NCI-H748 (cell line): ENCODE measurements around the gene TOMM40.
"Not testable (repeated sequence)": the region's sequence is repeated elsewhere in the genome, so short reads cannot be mapped to it uniquely, and the experiment has no call there.

Experiments
- DNase-seq: peaks from one replicate; lab custom pipeline; 2025; ENCODE audit not compliant: unreplicated experiment; lab: John Stamatoyannopoulos, UW

TOMM40 gene

DNA sequence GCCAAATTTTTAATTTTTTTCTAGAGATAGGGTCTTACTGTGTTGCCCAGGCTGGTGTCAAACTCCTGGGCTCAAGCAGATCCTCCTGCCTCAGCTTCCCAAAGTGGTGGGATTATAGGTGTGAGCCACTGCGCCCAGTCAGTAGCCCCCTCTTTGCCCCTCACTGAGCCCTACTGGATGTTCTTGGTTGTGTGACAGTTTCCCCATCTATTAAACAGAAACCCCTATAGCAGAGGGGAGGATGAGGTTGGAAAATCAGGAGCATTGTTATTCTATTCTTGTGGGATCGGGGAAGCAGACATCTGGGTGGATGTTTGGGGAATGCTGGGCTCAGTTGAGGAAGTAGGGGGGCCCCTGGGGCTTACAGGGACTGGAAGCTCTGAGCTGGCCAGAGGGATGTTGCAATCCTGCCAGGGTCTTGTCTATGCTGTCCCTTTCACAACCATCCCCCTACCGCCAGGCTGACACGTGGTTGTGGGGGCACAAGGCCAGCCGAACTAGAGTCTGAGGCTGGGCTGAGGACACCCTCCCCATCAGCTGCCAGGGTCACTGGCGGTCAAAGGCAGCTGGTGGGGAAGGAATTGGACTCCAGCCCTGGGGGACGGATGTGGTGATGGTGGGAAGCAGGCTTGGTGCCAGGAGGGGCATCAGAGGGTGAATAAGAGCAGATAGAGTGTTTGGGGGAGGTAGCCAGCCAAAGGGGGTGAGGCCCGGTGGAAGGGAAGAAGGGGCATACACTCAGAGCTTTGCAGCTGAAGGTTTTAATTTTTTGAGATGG, 34.2 kb downstream of the TOMM40 start:
- DNase-seq = no peak

DNA sequence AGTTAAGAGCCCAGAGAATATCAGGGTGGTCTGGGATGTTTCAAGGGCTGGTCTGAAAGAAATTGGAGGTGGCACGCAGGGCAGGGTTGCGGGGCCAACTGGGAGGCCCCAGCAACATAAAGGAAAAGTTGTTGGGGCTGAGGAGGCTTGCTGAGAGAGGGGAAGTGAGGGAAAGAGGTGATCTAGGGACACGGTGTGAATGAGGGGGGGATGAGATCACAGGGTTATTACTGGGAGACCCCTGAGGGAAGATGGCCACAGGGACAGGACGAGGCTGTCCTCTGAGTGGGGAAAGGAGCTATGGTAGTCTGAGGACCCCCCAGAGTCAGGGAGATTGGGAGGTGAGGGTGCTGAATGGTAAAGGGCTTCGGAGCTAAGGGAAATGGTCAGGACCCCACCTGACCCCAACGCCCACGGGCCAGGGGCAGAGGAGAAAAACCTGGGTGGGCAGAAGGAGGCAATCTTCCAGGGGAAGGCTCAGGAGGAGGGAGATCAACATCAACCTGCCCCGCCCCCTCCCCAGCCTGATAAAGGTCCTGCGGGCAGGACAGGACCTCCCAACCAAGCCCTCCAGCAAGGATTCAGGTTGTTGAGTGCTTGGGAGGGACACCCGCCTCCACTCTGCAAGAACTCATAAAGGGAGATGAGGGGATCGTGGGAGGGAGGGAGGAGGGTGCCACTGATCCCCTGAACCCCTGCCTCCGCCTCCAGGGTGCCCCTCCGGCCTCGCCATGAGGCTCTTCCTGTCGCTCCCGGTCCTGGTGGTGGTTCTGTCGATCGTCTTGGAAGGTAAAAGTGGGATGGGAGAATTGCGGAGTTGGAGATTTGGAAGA, 35.4 kb downstream of the TOMM40 start:
- DNase-seq = not testable (repeated sequence)

DNA sequence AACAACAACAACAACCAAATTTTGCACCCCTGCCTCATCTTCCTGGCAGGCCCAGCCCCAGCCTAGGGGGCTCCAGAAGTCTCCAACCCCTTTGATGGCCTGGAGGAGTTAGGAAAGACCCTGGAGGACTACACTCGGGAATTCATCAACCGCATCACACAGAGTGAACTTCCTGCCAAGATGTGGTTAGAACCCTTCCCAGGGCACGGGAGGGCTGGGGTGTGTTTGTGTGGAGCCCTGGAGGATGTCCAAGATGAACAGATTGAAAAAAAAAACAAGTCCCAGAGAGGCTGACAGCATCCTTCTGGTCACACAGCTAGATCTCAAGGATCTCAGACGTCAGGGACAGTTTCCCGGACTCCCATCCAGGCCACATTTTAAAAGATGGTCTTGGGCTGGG, 36.7 kb downstream of the TOMM40 start:
- no peak for DNase-seq

- DNase-seq = no peak
Measured at GRCh38 chr19:44930088-44930487, 39.0 kb downstream of the TOMM40 start.

DNA sequence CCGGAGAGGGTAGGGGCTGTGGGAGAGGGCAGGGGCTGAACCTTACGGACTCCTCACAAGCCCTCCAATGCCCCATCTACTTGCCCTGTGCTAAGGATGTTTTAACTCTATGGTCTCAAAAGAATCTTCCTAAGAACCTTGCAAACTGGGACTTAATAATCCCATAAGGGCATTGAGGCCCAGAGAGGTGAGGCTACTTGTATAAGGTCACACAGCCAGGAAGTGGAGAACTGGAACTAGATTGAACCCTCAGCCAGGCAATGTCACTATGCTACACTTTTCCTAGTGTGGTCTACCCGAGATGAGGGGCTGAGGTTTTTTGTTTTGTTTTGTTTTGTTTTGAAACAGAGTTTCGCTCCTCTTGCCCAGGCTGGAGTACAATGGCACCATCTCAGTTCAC, 40.5 kb downstream of the TOMM40 start:
- no peak for DNase-seq

GRCh38 chr19:44939668-44940067, 48.6 kb downstream of the TOMM40 start:
- DNase-seq = no peak

DNA sequence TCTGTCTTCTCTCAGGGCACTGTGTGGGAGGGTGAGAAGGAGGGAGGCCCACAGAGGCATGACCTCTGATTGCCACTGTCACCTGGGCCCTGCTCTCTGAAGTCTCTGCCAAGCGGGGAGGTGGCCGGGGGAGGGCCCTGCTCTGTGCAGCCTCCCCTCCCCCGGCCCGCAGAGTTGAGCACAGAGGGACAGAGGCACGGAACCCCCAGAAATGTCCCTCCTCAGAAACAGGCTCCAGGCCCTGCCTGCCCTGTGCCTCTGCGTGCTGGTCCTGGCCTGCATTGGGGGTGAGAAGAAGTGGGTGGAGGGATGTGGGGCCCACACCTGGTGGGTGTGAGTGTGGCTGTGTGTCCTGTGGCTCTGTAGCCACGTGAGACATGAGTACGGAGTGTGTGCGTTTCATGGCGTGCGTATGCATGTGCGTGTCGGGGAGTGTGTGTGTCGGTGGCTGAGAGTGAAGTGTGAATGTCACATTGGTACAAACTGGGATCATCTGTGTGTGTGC, 51.1 kb downstream of the TOMM40 start, which contains the start of gene APOC4:
Gene APOC4 (plus strand): TSS at position 171 of the 505 bp plus-strand sequence. CDS start 41 bp downstream, at position 212.
- no peak for DNase-seq

DNA sequence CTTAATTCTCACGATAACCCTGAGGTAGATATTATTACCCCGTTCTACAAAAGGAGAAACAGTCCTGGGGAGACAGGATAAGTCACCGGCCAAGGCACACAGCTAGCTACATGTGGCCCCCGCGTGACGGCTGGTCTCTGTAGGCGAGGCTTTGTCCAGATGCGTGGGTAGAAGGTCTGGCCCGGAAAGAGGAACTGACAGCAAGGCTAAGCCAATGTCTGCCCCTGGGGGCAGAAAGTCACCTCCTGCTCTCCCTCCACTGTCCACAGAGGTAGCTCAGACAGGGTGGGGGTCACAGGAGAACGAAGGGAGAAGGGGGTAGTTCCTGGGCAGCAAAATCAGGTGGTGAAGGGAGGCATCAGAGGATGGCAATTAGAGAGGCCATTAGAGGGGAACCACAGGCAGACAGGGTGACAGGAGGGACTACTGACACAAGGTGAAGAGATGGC, 52.8 kb downstream of the TOMM40 start:
- no peak for DNase-seq

GRCh38 chr19:44947041-44947581, 56.1 kb downstream of the TOMM40 start:
- no peak for DNase-seq

- no peak for DNase-seq
Measured at GRCh38 chr19:44948237-44948636, 57.2 kb downstream of the TOMM40 start.

DNA sequence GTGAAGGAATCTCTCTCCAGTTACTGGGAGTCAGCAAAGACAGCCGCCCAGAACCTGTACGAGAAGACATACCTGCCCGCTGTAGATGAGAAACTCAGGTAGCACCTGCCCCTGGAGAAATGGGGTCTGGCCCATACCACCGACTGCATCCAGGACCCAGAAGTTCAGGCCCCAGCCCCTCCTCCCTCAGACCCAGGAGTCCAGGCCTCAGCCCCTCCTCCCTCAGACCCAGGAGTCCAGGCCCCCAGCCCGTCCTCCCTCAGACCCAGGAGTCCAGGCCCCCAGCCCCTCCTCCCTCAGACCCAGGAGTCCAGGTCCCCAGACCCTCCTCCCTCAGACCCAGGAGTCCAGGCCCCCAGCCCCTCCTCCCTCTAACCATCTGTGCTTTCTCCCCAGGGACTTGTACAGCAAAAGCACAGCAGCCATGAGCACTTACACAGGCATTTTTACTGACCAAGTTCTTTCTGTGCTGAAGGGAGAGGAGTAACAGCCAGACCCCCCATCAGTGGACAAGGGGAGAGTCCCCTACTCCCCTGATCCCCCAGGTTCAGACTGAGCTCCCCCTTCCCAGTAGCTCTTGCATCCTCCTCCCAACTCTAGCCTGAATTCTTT, 57.8 kb downstream of the TOMM40 start:
- DNase-seq = no peak

DNA sequence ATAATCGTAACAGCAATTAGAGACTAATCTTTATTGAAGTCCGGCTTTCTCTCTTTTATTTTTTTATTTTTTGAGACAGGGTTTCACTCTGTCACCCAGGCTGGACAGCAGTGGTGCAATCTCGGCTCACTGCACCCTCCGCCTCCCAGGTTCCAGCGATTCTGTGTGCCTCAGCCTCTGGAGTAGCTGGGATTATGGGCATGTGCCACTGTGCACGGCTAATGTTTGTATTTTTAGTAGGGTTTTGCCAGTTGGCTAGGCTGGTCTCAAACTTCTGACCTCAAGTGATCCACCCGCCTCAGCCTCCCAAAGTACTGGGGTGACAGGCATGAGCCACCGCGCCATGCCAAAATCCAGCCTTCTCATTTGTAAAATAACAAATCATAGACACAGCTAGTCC, 58.5 kb downstream of the TOMM40 start:
- DNase-seq = no peak

DNA sequence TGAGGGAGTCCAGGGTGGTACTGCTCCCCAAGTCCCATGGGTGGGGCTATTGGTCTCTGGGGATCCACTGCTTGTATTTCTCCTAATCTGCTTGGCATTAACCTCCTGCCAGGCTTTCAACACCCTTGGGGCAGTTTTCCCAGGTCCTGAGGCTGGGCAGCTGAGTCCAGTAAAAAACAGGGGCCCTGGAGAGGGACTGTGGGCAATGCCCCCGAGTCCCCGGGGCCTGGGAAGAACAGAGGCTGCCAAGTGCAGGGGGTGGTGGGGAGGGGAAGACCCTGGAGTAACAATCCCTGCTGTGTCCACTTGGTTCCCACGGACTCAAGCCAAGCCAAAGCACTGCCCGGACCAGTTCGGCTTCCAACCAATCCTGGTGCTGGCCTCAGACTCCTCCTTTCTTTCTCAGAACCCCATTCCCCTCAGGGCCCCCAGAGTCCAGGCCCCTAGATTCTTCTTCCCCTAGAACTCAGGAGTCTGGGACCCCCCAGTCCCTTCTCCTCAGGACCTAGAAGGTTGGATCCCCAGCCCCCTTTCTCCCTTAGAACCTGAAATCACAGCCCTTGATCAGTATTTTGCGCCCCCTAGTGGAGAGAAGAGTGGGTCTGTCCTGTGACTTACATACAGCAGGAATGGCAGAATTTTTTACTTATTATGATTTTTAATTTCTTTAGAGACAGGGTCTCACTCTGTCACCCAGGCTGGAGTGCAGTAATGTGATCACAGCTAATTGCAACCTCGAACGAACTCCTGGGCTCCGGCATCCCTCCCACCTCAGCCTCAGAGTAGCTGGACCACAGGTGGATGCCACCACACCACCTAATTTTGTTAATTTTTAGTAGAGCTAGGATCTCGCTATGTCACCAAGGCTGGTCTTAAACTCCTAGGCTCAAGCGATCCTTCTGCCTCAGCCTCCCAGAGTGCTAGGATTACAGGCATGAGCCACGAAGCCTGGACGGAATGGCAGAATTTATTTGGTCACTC, 60.4 kb downstream of the TOMM40 start:
- peak; percentile 81 for DNase-seq
